HFFc6 (cell line): ENCODE data around the gene CSGALNACT2. TPM values are rescaled to one million over a fixed set of nuclear protein-coding genes. Genes with fewer than 3 reads are reported as not detected.

Experiments
- DNase-seq: peaks from one replicate; pipeline ENCODE4 v3.0.0-alpha.2; 2018
- H3K27ac Mint-ChIP-seq: 2 replicates; pipeline ENCODE4 v1.8.0; 2020; ENCODE audit warnings: mild to moderate bottlenecking, mixed read lengths
- H3K27me3 Mint-ChIP-seq: 2 replicates; pipeline ENCODE4 v1.8.0; 2021; ENCODE audit warnings: mild to moderate bottlenecking, moderate library complexity, mixed read lengths; ENCODE audit not compliant: insufficient read depth
- H3K36me3 Mint-ChIP-seq: 2 replicates; pipeline ENCODE4 v1.8.0; 2021; ENCODE audit warnings: low read depth, mixed read lengths
- H3K4me1 Mint-ChIP-seq: 2 replicates; pipeline ENCODE4 v1.8.0; 2020; ENCODE audit warnings: low read depth, mixed read lengths
- H3K4me3 Mint-ChIP-seq: 2 replicates; pipeline ENCODE4 v1.8.0; 2020; ENCODE audit warnings: mild to moderate bottlenecking, moderate library complexity, mixed read lengths
- H3K9me3 Mint-ChIP-seq: 2 replicates; pipeline ENCODE4 v1.8.0; 2020; ENCODE audit warnings: mild to moderate bottlenecking, mixed read lengths
- CTCF ChIP-seq: fragments of 200-600 bp; sonication (generic); IDR thresholded peaks from 2 replicates; pipeline ENCODE4 v1.5.0; 2021; ENCODE audit warnings: antibody characterized with exemption, mild to moderate bottlenecking
- total RNA-seq, 6 experiments: library from RNA; stranded (reverse); fragmentation: NEBNext Ultra II Directional; extraction: Animal tissue kit (Norgen Biotek cat#: 25700); gene quantifications; 2 replicates in 1 of 6; 3 replicates in 5 of 6; pipeline ENCODE4 v1.2.3, GENCODE V29; 2021

The CSGALNACT2 gene
- total RNA-seq, 6 experiments from 2014 or later: 18.0 to 20.8 (median 18.6) TPM

- Mint-ChIP-seq H3K9me3 (no peaks in the 10 kb centered on the region), H3K36me3 (no peaks in the 10 kb centered on the region), H3K4me3 (no peak overlapping the region), H3K4me1 (peaks cover 15% of the 10 kb centered on the region), H3K27me3 (peaks cover 22% of the 10 kb centered on the region), H3K27ac (no peak overlapping the region)
- no peak for DNase-seq
- no peak for TF ChIP-seq CTCF
Observed at GRCh38 chr10:43123361-43124093, 14.7 kb upstream of the CSGALNACT2 start.

- Mint-ChIP-seq H3K4me1 (peaks cover 21% of the 10 kb centered on the region), H3K27ac (no peak overlapping the region), H3K27me3 (peaks cover 22% of the 10 kb centered on the region), H3K9me3 (no peaks in the 10 kb centered on the region), H3K36me3 (no peaks in the 10 kb centered on the region), H3K4me3 (no peak overlapping the region)
- no peak for DNase-seq
- TF ChIP-seq CTCF: no peak
Observed at GRCh38 chr10:43124094-43124521, 14.1 kb upstream of the CSGALNACT2 start.

- peaks cover 22% of the 10 kb centered on the region for H3K27me3 Mint-ChIP-seq
- no peak for DNase-seq
- H3K4me1 Mint-ChIP-seq: peaks cover 27% of the 10 kb centered on the region
- H3K36me3 Mint-ChIP-seq: no peaks in the 10 kb centered on the region
- no peak overlapping the region for H3K27ac Mint-ChIP-seq
- no peaks in the 10 kb centered on the region for H3K9me3 Mint-ChIP-seq
- no peak overlapping the region for H3K4me3 Mint-ChIP-seq
- TF ChIP-seq CTCF: no peak
Observed at GRCh38 chr10:43124574-43125273, 13.5 kb upstream of the CSGALNACT2 start.

GRCh38 chr10:43125274-43125845, 12.9 kb upstream of the CSGALNACT2 start:
- Mint-ChIP-seq H3K27me3 (peaks cover 22% of the 10 kb centered on the region), H3K27ac (no peak overlapping the region), H3K9me3 (no peaks in the 10 kb centered on the region), H3K4me3 (no peak overlapping the region), H3K4me1 (peaks cover 29% of the 10 kb centered on the region), H3K36me3 (no peaks in the 10 kb centered on the region)
- no peak for TF ChIP-seq CTCF
- no peak for DNase-seq

- no peak for TF ChIP-seq CTCF
- Mint-ChIP-seq H3K4me3 (no peak overlapping the region), H3K27ac (no peak overlapping the region), H3K36me3 (no peaks in the 10 kb centered on the region), H3K9me3 (no peaks in the 10 kb centered on the region), H3K27me3 (peaks cover 19% of the 10 kb centered on the region), H3K4me1 (peaks cover 29% of the 10 kb centered on the region)
- DNase-seq: no peak
Observed at GRCh38 chr10:43125881-43126731, 12.1 kb upstream of the CSGALNACT2 start.
